H1 (cell line): ENCODE results near the gene FRMD4A. TPM values are rescaled to one million over a fixed set of nuclear protein-coding genes. Genes with fewer than 3 reads are reported as not detected.

ENCODE experiments used
- CTCF ChIA-PET: fragments of 300-600 bp; sonication (Branson Sonifier 250); formaldehyde crosslinking; loops from one replicate; lab custom pipeline; 2021; ENCODE audit not compliant: partially characterized antibody; lab: Charles Lee
- POLR2A ChIA-PET: fragments of 300-600 bp; sonication (Branson Sonifier 250); formaldehyde crosslinking; loops from one replicate; lab custom pipeline; 2021; ENCODE audit warnings: inconsistent platforms; ENCODE audit not compliant: partially characterized antibody; lab: Charles Lee
- DNase-seq, 2 experiments: peaks; one replicate each; pipeline versions ENCODE4 v3.0.0 to v3.0.0-alpha.2; 2010 to 2022; ENCODE audit warnings: low spot score in 2 of 2, low read depth in 1 of 2, mixed read lengths in 1 of 2
- FAIRE-seq: peaks from 2 replicates; lab custom pipeline; 2011; peaks lifted over from hg19 to GRCh38; lab: Jason Lieb, UNC
- H2AFZ ChIP-seq: 2 replicates; pipeline ENCODE4 v1.8.1; 2012; ENCODE audit warnings: low read length, inconsistent platforms
- H2AK5ac ChIP-seq: 2 replicates; pipeline ENCODE4 v1.6.1; 2013; ENCODE audit warnings: low read depth, low read length
- H2BK120ac ChIP-seq: replicated peaks from 2 replicates; pipeline ENCODE3; 2013; ENCODE audit warnings: low read depth, low read length, inconsistent platforms
- H2BK12ac ChIP-seq: 2 replicates; pipeline ENCODE4 v1.6.1; 2013; ENCODE audit warnings: low read depth, low read length
- H2BK15ac ChIP-seq: 2 replicates; pipeline ENCODE4 v1.6.1; 2013; ENCODE audit warnings: low read length
- H2BK20ac ChIP-seq: 2 replicates; pipeline ENCODE4 v1.6.1; 2013; ENCODE audit warnings: low read length
- H2BK5ac ChIP-seq: 2 replicates; pipeline ENCODE4 v1.6.1; 2013; ENCODE audit warnings: low read depth, low read length
- H3K14ac ChIP-seq: 2 replicates; pipeline ENCODE4 v1.6.1; 2013; ENCODE audit warnings: inconsistent platforms; ENCODE audit not compliant: insufficient read length
- H3K18ac ChIP-seq: 2 replicates; pipeline ENCODE4 v1.6.1; 2013; ENCODE audit warnings: low read length; ENCODE audit errors: extremely low read depth
- H3K23ac ChIP-seq: 2 replicates; pipeline ENCODE4 v1.6.1; 2013; ENCODE audit warnings: inconsistent platforms; ENCODE audit not compliant: insufficient read length
- H3K23me2 ChIP-seq: 2 replicates; pipeline ENCODE4 v1.6.1; 2013; ENCODE audit warnings: low read depth, low read length
- H3K27ac ChIP-seq: 2 replicates; pipeline ENCODE4 v1.6.1; 2011; ENCODE audit warnings: low read depth, low read length, inconsistent platforms
- H3K27me3 ChIP-seq, 4 experiments: replicated peaks in 1 of 4; 1 replicate in 1 of 4; 2 replicates in 3 of 4; pipeline versions ENCODE4 v1.6.1 to v1.8.1; 2011 to 2013; ENCODE audit warnings: low read length in 3 of 4, mild to moderate bottlenecking in 3 of 4, inconsistent platforms in 2 of 4, mixed read lengths in 2 of 4, moderate library complexity in 1 of 4; ENCODE audit not compliant: control insufficient read depth in 3 of 4, insufficient read depth in 3 of 4; ENCODE audit errors: extremely low read depth in 1 of 4
- H3K36me3 ChIP-seq, 4 experiments: 2 replicates each; pipeline versions ENCODE4 v1.6.1 to v1.8.1; 2011 to 2013; ENCODE audit warnings: mild to moderate bottlenecking in 4 of 4, low read length in 3 of 4, moderate library complexity in 2 of 4, control low read depth in 1 of 4, inconsistent platforms in 1 of 4; ENCODE audit not compliant: insufficient read depth in 4 of 4, control insufficient read depth in 2 of 4
- H3K4ac ChIP-seq: replicated peaks from 2 replicates; pipeline ENCODE3; 2013; ENCODE audit warnings: low read length, low read depth, mixed read lengths, inconsistent platforms; ENCODE audit not compliant: insufficient read length
- H3K4me1 ChIP-seq, 4 experiments: replicated peaks in 1 of 4; 1 replicate in 1 of 4; 2 replicates in 3 of 4; pipeline versions ENCODE4 v1.6.1 to v1.8.1; 2011 to 2013; ENCODE audit warnings: low read length in 3 of 4, inconsistent platforms in 2 of 4, mixed read lengths in 1 of 4; ENCODE audit not compliant: insufficient read depth in 4 of 4, control insufficient read depth in 3 of 4
- H3K4me2 ChIP-seq, 2 experiments: 2 replicates each; pipeline versions ENCODE4 v1.6.1 to v1.8.1; 2011 to 2013; ENCODE audit warnings: low read depth in 2 of 2, low read length in 2 of 2, control low read depth in 1 of 2, inconsistent platforms in 1 of 2, mild to moderate bottlenecking in 1 of 2; ENCODE audit not compliant: insufficient read depth in 1 of 2
- H3K4me3 ChIP-seq, 4 experiments: fragments of 200-600, 300-600 bp in 1 of 4; sonication (generic), shearing (Covaris generic), sonication (Bioruptor Twin) in 1 of 4; 2 replicates each; pipeline versions ENCODE4 v1.5.1 to v1.8.1; 2011 to 2016; ENCODE audit warnings: low read length in 4 of 4, low read depth in 3 of 4, control low read depth in 2 of 4, inconsistent platforms in 2 of 4, mild to moderate bottlenecking in 2 of 4, mixed read lengths in 1 of 4, moderate library complexity in 1 of 4; ENCODE audit not compliant: insufficient read depth in 2 of 4; ENCODE audit errors: extremely low read depth in 1 of 4
- H3K56ac ChIP-seq: replicated peaks from 2 replicates; pipeline ENCODE3; 2013; ENCODE audit warnings: low read depth, mild to moderate bottlenecking, mixed read lengths, low read length, inconsistent platforms; ENCODE audit not compliant: insufficient read length
- H3K79me1 ChIP-seq: 2 replicates; pipeline ENCODE4 v1.6.1; 2013; ENCODE audit warnings: low read depth, low read length, control low read depth
- H3K79me2 ChIP-seq, 2 experiments: 2 replicates each; pipeline versions ENCODE4 v1.6.1 to v1.8.1; 2012 to 2013; ENCODE audit warnings: low read length in 2 of 2, mild to moderate bottlenecking in 2 of 2, inconsistent platforms in 1 of 2; ENCODE audit not compliant: insufficient read depth in 2 of 2, control insufficient read depth in 1 of 2
- H3K9ac ChIP-seq, 4 experiments: replicated peaks in 1 of 4; 1 replicate in 1 of 4; 2 replicates in 3 of 4; pipeline versions ENCODE4 v1.6.1 to v1.8.1; 2011 to 2013; ENCODE audit warnings: low read depth in 3 of 4, low read length in 3 of 4, control low read depth in 2 of 4, mild to moderate bottlenecking in 2 of 4, moderate library complexity in 2 of 4, inconsistent platforms in 1 of 4; ENCODE audit errors: extremely low read depth in 1 of 4
- H3K9me3 ChIP-seq, 2 experiments: 2 replicates each; pipeline versions ENCODE4 v1.6.1 to v1.8.1; 2012 to 2013; ENCODE audit warnings: mild to moderate bottlenecking in 2 of 2, moderate library complexity in 2 of 2, control low read depth in 1 of 2, inconsistent platforms in 1 of 2, low read depth in 1 of 2, low read length in 1 of 2, mixed read lengths in 1 of 2; ENCODE audit not compliant: insufficient read depth in 2 of 2
- H4K20me1 ChIP-seq, 2 experiments: replicated peaks in 1 of 2; 2 replicates each; pipeline versions ENCODE3 to v1.8.1; 2011 to 2013; ENCODE audit warnings: inconsistent platforms in 2 of 2, low read length in 2 of 2, mild to moderate bottlenecking in 1 of 2; ENCODE audit not compliant: insufficient read depth in 2 of 2, control insufficient read depth in 1 of 2
- H4K5ac ChIP-seq: 2 replicates; pipeline ENCODE4 v1.6.1; 2013; ENCODE audit warnings: low read length, low read depth, mixed read lengths, inconsistent platforms; ENCODE audit not compliant: insufficient read length
- H4K8ac ChIP-seq: 2 replicates; pipeline ENCODE4 v1.8.0; 2013; ENCODE audit warnings: mild to moderate bottlenecking, moderate library complexity, low read length, inconsistent platforms; ENCODE audit not compliant: insufficient read depth; ENCODE audit errors: extremely low read depth
- H4K91ac ChIP-seq: replicated peaks from 2 replicates; pipeline ENCODE3; 2013; ENCODE audit warnings: low read length, mixed read lengths, inconsistent platforms; ENCODE audit not compliant: insufficient read length
- CBX5 ChIP-seq: fragments of 300-800, 300-1000 bp; sonication (generic); IDR thresholded peaks from 2 replicates; pipeline ENCODE4 v1.7.1; 2016; ENCODE audit warnings: antibody characterized with exemption, low read length, low read depth
- CREB1 ChIP-seq: IDR thresholded peaks from 2 replicates; pipeline ENCODE4 v1.6.1; 2012; ENCODE audit warnings: inconsistent platforms
- KDM1A ChIP-seq: fragments of 200-600, 300-600 bp; sonication (generic); IDR thresholded peaks from 2 replicates; pipeline ENCODE4 v1.7.1; 2016; ENCODE audit warnings: mild to moderate bottlenecking, low read length, borderline replicate concordance
- KDM5A ChIP-seq: fragments of 200-600 bp; IDR thresholded peaks from 2 replicates; pipeline ENCODE4 v1.7.1; 2012; ENCODE audit warnings: mild to moderate bottlenecking, low read length, inconsistent platforms, mixed read lengths
- NANOG ChIP-seq: IDR thresholded peaks from 2 replicates; pipeline ENCODE4 v1.6.1; 2011; ENCODE audit warnings: low read length, low read depth, mild to moderate bottlenecking, inconsistent platforms; ENCODE audit not compliant: insufficient read depth, poor library complexity, severe bottlenecking
- NRF1 ChIP-seq: IDR thresholded peaks from 2 replicates; pipeline ENCODE4 v1.6.1; 2011; ENCODE audit warnings: mild to moderate bottlenecking, low read depth, low read length, improper control_type of control experiment
- PHF8 ChIP-seq: fragments of 200-600 bp; sonication (generic); conservative IDR thresholded peaks from 2 replicates; pipeline ENCODE4 v1.7.1; 2012; ENCODE audit warnings: low read depth, mild to moderate bottlenecking, inconsistent platforms, low read length, moderate library complexity
- RNF2 ChIP-seq: fragments of 200-900, 300-1000 bp; sonication (generic); IDR thresholded peaks from 2 replicates; pipeline ENCODE4 v1.7.1; 2016; ENCODE audit warnings: borderline replicate concordance, low read depth, mild to moderate bottlenecking, antibody characterized with exemption, low read length; ENCODE audit not compliant: poor library complexity, severe bottlenecking; ENCODE audit errors: missing control alignments
- SIN3A ChIP-seq, 2 experiments: IDR thresholded peaks in 1 of 2; conservative IDR thresholded peaks in 1 of 2; 2 replicates each; pipeline ENCODE4 v1.6.1; 2011 to 2012; ENCODE audit warnings: low read length in 2 of 2, improper control_type of control experiment in 1 of 2, low read depth in 1 of 2, mild to moderate bottlenecking in 1 of 2
- SIRT6 ChIP-seq: IDR thresholded peaks from one replicate; pipeline ENCODE4 v1.7.1; 2012; ENCODE audit warnings: low read length, inconsistent platforms
- SP2 ChIP-seq: IDR thresholded peaks from 2 replicates; pipeline ENCODE4 v1.6.1; 2012; ENCODE audit warnings: mild to moderate bottlenecking, low read length, inconsistent platforms
- WGBS, 2 experiments: shearing (Covaris generic) in 1 of 2; methylation state at CpG; one replicate each; pipeline versions ENCODE4 v1.1.6 to v1.1.7; 2013 to 2015; ENCODE audit warnings: low lambda C conversion rate in 2 of 2, mixed read lengths in 2 of 2, inconsistent platforms in 1 of 2, low coverage in 1 of 2, missing lambda C conversion rate in 1 of 2; ENCODE audit not compliant: insufficient replicate concordance in 2 of 2, insufficient coverage in 1 of 2, insufficient read length in 1 of 2; ENCODE audit errors: extremely low coverage in 1 of 2, missing lambda C conversion rate in 1 of 2; 5-methylcytosine and 5-hydroxymethylcytosine counted together
- polyA plus RNA-seq, 7 experiments: library from polyadenylated mRNA; depleted of rRNA in 3 of 7; stranded (reverse) in 5 of 7; unstranded in 2 of 7; fragments of >200 nt in 5 of 7; fragments of 200-250 nt in 2 of 7; gene quantifications; 1 replicate in 5 of 7; 2 replicates in 1 of 7; 4 replicates in 1 of 7; pipeline versions ENCODE4 v1.2.1 to v1.2.3, GENCODE V29; 2011 to 2013; ENCODE audit warnings: missing spikeins in 2 of 7, mixed read lengths in 2 of 7
- total RNA-seq: library from RNA; stranded (reverse); fragmentation: NEBNext Ultra II Directional; extraction: Animal tissue kit (Norgen Biotek cat#: 25700); gene quantifications from 2 replicates; pipeline ENCODE4 v1.2.1, GENCODE V29; 2021
- TF ChIP-seq, protein P1 (sequence below): IDR thresholded peaks from 2 replicates; pipeline ENCODE4 v1.6.1; 2012; ENCODE audit warnings: low read length, inconsistent platforms

FRMD4A gene
- total and polyA plus RNA-seq, 2 of the 8 experiments (the other 6 are each of a cell fraction or from before 2014, with no cell fraction given), result 38.6 to 39.6 TPM

DNA sequence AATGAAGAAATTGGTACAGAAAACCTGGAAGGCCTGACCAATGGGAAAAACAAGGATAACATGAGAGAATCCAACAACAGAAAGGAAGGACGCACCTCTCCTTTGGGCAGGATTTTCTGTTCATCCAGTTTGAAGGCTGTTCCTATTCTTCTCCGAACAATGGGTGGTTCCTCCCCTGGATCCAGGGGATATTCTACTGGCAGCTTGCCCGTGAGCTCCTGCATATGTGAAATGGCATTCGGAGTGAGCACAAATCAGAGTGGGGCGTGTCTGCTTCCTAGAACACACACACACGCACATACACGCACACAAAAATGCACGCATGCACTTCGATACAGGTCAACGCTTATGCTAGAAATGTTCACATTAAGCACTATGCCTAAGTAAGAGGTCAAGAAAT is 660.4 kb downstream of the FRMD4A start:
- no peak overlapping the region for H4K5ac ChIP-seq
- no peak overlapping the region for H3K9ac ChIP-seq
- no peak overlapping the region for H4K91ac ChIP-seq
- no peak overlapping the region for H3K4ac ChIP-seq
- H2AK5ac ChIP-seq, result no peak overlapping the region
- no peak overlapping the region for H2BK12ac ChIP-seq
- 88% methylated on average over 10 of the region's 10 CpGs; no CpG with 5 or more reads in 1 of the 2 experiments for WGBS, 2 experiments
- H2BK5ac ChIP-seq, result no peak overlapping the region
- no peaks in the 10 kb centered on the region for H3K9me3 ChIP-seq
- no peaks in the 10 kb centered on the region for H3K79me1 ChIP-seq
- no peak overlapping the region for H2BK15ac ChIP-seq
- H2BK20ac ChIP-seq, result no peak overlapping the region
- no peaks in the 10 kb centered on the region for H3K27me3 ChIP-seq
- no peak overlapping the region for H3K27ac ChIP-seq
- peaks cover 3 to 11% (median 10%) of the 10 kb centered on the region in 4 experiments for H3K4me1 ChIP-seq
- no peak overlapping the region for H2BK120ac ChIP-seq
- no peak overlapping the region for H3K23ac ChIP-seq
- FAIRE-seq (no peak), DNase-seq (no peak)
- no peak overlapping the region for H3K4me2 ChIP-seq
- H4K20me1 ChIP-seq, result peaks cover 0 to 5% of the 10 kb centered on the region in 2 experiments
- H3K56ac ChIP-seq, result no peak overlapping the region
- CTCF ChIA-PET, result interaction anchor here (1.7 kb wide), 1 partner anchor 11 kb away, joined by 6 read pairs; no protein-coding TSS in a partner anchor
- H3K23me2 ChIP-seq, result no peaks in the 10 kb centered on the region
- H3K14ac ChIP-seq, result no peak overlapping the region
- H3K4me3 ChIP-seq, result no peak overlapping the region
- no peak overlapping the region for H3K18ac ChIP-seq
- no peaks in the 10 kb centered on the region for H3K79me2 ChIP-seq
- no peak overlapping the region for H4K8ac ChIP-seq
- no peak overlapping the region for H2AFZ ChIP-seq
- H3K36me3 ChIP-seq, result peaks cover 2 to 17% (median 6%) of the 10 kb centered on the region in 4 experiments; a peak in 5 of 8 replicates
- POLR2A ChIA-PET, result no interaction called here
- TF ChIP-seq RNF2, result no peak
- TF ChIP-seq SIRT6, result no peak
- TF ChIP-seq PHF8, result no peak
- no peak for TF ChIP-seq CBX5
- TF ChIP-seq CREB1, result no peak
- no peak for TF ChIP-seq SIN3A (conservative IDR thresholded peaks at IDR 0.05 in 1 of 2, IDR thresholded peaks at IDR 0.05 in 1 of 2; ENCODE audit: low read depth in 1 of 2, low read length in 2 of 2)
- no peak for TF ChIP-seq NANOG
- TF ChIP-seq, protein P1, sequence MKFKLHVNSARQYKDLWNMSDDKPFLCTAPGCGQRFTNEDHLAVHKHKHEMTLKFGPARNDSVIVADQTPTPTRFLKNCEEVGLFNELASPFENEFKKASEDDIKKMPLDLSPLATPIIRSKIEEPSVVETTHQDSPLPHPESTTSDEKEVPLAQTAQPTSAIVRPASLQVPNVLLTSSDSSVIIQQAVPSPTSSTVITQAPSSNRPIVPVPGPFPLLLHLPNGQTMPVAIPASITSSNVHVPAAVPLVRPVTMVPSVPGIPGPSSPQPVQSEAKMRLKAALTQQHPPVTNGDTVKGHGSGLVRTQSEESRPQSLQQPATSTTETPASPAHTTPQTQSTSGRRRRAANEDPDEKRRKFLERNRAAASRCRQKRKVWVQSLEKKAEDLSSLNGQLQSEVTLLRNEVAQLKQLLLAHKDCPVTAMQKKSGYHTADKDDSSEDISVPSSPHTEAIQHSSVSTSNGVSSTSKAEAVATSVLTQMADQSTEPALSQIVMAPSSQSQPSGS, result no peak
- no peak for TF ChIP-seq SP2
- TF ChIP-seq KDM1A, result no peak
- no peak for TF ChIP-seq KDM5A
- no peak for TF ChIP-seq NRF1
